ENCODE measurements around the gene C11orf16.
A peak's percentile ranks its signal among the peaks of the same experiment; 100 is the strongest.
"Not testable (repeated sequence)": the region's sequence is repeated elsewhere in the genome, so short reads cannot be mapped to it uniquely, and the experiment has no call there.

Gene C11orf16

DNA sequence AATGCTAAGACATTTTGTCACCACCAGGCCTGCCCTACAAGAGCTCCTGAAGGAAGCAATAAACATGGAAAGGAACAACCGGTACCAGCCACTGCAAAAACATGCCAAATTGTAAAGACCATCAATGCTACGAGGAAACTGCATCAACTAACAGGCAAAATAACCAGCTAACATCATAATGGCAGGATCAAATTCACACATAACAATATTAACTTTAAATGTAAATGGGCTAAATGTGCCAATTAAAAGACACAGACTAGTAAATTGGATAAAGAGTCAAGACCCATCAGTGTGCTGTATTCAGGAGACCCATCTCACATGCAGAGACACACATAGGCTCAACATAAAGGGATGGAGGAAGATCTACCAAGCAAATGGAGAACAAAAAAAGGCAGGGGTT is 41.6 kb downstream of the C11orf16 start:
- H3K27me3 Mint-ChIP-seq: peaks cover 19% of the 10 kb centered on the region
- H3K4me1 Mint-ChIP-seq; H3K4me3 Mint-ChIP-seq; H3K27ac Mint-ChIP-seq; H3K9me3 Mint-ChIP-seq; H3K36me3 Mint-ChIP-seq; DNase-seq (ENCODE audit: low spot score in 2 of 2); ATAC-seq (ENCODE audit: low read depth): not testable (repeated sequence)

DNA sequence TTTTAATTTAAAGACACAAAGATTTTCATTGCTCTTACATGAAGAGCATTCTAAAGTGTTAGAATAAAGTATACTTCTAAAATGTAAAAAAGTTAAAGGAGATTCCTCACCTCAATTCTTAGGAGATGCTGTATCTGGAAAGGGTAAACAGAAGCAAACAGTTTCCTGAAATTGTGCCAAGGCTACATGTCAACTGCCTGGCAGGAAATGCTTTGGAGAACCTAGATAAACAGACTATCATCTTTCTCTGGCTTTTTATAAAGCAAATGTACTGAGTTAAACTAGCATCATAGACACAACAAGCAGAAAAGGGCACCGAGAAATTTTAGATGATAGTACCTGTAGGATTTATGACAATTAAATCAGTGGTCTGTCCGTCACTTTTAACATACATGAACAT is 46.4 kb downstream of the C11orf16 start:
- Mint-ChIP-seq H3K36me3 (no peaks in the 10 kb centered on the region), H3K27ac (no peak overlapping the region), H3K4me1 (no peaks in the 10 kb centered on the region), H3K9me3 (peaks cover 4% of the 10 kb centered on the region), H3K4me3 (no peak overlapping the region), H3K27me3 (peaks cover 27% of the 10 kb centered on the region)
- ATAC-seq (ENCODE audit: low read depth) (no peak), DNase-seq (ENCODE audit: low spot score in 2 of 2) (no peak)

DNA sequence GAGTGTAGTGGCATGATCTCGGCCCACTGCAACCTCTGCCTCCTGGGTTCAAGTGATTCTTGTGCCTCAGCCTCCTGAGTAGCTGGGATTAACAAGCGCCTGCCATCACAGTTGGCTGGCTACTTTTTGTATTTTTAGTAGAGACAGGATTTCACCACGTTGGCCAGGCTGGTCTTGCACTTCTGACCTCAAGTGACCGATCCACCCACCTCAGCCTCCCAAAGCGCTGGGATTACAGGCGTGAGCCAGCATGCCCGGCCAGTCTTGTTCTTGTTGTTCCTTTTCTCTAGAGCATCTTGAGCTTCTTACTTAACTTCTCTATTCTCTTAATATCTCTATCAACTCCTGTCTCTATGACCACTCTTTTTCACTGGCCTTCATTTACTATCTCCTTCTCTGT is 51.2 kb downstream of the C11orf16 start:
- not testable (repeated sequence) for H3K9me3 Mint-ChIP-seq; H3K4me3 Mint-ChIP-seq; H3K27ac Mint-ChIP-seq; H3K4me1 Mint-ChIP-seq; DNase-seq (ENCODE audit: low spot score in 2 of 2); ATAC-seq (ENCODE audit: low read depth); H3K36me3 Mint-ChIP-seq
- peaks cover 17% of the 10 kb centered on the region for H3K27me3 Mint-ChIP-seq

DNA sequence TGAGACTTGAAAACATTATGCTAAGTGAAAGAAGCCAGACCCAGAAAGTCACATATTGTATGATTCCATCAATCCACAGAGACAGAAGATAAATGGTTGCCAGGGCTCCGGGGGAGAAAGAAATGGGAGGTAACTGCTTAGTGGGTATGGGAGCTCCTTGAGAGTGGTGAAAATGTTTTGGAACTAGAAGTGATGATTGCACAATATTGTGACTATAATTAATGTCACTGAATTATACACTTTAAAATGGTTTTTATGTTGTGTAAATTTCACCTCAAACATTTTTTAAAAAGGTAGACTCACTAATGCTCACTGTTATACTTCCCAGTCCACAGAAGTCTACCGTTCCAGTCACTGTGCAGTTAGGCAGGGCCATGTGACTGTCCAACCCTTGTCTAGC is 54.0 kb downstream of the C11orf16 start:
- ATAC-seq (ENCODE audit: low read depth): no peak
- Mint-ChIP-seq H3K36me3 (no peaks in the 10 kb centered on the region), H3K27ac (no peak overlapping the region)

DNA sequence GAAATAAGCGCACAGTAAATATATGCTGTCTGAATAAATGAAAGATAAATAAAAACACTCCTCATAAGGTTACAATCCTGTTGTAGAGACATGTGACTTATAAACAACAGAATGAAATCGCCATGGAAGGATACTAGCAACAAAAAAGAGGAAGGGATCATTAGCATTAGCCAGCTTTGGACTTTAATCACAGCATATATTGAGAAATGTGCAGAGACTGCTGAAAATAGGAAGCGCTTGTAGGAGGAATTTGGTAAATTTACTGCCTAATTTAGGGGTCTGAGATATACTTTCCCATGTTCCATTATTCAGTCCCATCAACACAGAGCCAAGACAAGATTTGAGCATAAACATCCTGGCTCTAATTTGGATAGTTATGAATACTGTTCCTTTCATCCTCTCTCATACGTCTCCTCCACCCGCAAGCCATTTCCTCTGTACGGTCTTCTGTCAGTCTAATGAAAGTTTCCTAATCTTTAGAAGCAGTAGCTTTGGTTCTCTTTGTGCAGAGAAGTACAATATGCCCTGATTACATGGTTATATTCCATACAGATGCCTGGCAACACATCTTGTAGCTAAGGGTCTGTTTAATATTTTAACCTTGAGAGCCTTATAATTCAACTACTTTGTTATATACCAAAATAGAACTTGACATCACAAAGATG is 58.9 kb downstream of the C11orf16 start:
- H3K4me3 Mint-ChIP-seq: peak overlapping the region; percentile 0
- no peaks in the 10 kb centered on the region for H3K36me3 Mint-ChIP-seq
- H3K27me3 Mint-ChIP-seq: peaks cover 9% of the 10 kb centered on the region
- DNase-seq (ENCODE audit: low spot score in 2 of 2) (no peak), ATAC-seq (ENCODE audit: low read depth) (no peak)
- H3K4me1 Mint-ChIP-seq: peaks cover 12% of the 10 kb centered on the region
- no peak overlapping the region for H3K27ac Mint-ChIP-seq
- H3K9me3 Mint-ChIP-seq: no peaks in the 10 kb centered on the region

More for the DNA sequence above, 54.0 kb downstream of the C11orf16 start:
- no peak overlapping the region for H3K4me3 Mint-ChIP-seq
- no peak for DNase-seq (ENCODE audit: low spot score in 2 of 2)
- peaks cover 7% of the 10 kb centered on the region for H3K4me1 Mint-ChIP-seq
- H3K27me3 Mint-ChIP-seq: peaks cover 11% of the 10 kb centered on the region
- no peaks in the 10 kb centered on the region for H3K9me3 Mint-ChIP-seq

DNA sequence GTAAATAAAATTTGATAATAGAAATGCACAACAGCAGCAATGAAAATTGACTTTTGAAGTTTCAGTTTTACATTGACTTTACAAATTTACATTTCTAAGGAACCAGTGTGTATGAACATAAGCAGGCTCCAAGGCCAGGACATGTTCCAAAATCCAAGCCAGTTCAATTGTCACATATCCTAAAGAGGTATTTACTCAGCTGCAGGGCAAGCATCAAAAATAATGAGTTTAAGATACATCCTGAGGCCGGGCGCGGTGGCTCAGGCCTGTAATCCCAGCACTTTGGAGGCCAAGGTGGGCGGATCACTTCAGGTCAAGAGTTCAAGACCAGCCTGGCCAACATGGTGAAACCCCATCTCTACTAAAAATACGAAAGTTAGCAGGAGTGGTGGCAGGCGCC is 60.8 kb downstream of the C11orf16 start:
- Mint-ChIP-seq H3K36me3 (no peaks in the 10 kb centered on the region), H3K9me3 (no peaks in the 10 kb centered on the region), H3K27ac (no peak overlapping the region), H3K4me3 (no peak overlapping the region), H3K4me1 (peaks cover 12% of the 10 kb centered on the region), H3K27me3 (peaks cover 14% of the 10 kb centered on the region)
- DNase-seq (ENCODE audit: low spot score in 2 of 2) (no peak), ATAC-seq (ENCODE audit: low read depth) (no peak)

DNA sequence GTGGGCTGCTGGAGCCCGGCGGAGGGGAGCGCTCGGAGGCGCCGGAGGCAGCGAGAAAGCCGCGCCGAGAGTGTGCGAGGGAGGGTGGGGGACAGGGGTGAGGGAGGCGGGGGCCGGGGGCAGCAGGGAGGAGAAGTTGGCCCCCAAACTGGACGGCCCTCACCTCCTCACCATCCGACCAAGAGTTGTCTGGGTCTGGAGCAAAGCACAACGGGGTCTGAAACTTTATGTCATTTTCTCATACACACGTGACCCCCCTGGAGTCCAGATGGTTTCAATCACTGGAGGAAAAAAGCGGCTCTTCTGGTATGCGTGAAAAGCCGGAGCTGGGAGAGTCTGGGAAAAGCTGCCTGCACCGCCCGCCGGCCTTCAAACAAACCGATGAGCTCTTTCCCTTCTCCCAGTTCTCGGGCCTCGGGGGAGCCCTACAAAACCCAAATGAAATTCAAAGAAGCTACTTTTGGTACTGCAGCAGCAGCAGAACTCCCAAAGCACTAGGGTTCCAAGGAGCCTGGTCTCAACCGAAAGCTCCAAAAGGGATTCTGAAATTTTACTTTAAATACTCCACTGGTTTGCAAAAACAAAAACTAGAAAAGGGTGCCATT is 61.5 kb downstream of the C11orf16 start:
- ATAC-seq (ENCODE audit: low read depth): no peak
- H3K27ac Mint-ChIP-seq: no peak overlapping the region
- no peaks in the 10 kb centered on the region for H3K36me3 Mint-ChIP-seq
- no peak for DNase-seq (ENCODE audit: low spot score in 2 of 2)
- H3K4me3 Mint-ChIP-seq: peak overlapping the region; percentile 55
- H3K27me3 Mint-ChIP-seq: peaks cover 17% of the 10 kb centered on the region
- no peaks in the 10 kb centered on the region for H3K9me3 Mint-ChIP-seq
- peaks cover 12% of the 10 kb centered on the region for H3K4me1 Mint-ChIP-seq

DNA sequence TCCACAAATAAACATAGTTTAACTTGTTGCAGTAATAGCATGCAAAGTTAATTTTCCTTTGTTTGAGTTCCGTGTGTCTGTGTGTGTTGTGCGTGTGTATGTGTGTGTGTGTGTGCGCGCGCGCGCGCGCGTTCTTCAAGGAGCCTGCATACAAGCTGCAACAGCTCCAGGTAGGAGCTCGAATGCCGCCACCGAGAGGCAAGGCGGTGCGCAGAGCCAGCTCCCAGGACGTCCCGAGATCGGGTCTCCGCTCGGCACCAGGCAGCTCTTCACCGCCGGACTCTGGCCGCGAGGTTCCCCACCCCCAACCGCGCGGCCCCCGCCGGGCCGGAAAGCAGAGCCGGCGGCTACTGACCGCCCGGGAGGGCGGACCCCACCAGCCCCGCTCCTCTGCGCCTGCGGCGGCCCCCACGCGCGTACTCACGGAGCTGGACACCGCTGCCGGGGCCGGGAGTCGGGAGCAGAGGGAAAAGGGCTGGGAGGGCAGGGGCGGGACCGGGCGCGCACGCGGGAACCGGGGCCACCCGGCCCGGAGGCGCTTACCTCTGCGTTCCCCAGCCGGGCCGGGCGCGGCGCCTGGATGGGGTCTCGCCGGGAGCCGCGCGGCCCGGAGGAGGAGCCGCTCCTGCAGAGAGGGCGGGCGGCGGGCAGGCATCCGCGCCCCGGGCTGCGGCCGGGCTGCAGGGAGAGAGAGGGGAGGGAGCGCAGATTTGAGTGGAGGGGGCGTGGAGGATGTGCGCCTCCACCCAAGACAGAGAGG is 62.2 kb downstream of the C11orf16 start:
- Mint-ChIP-seq H3K36me3 (no peaks in the 10 kb centered on the region), H3K27ac (no peak overlapping the region), H3K4me3 (peak overlapping the region; percentile 62), H3K4me1 (peaks cover 12% of the 10 kb centered on the region), H3K9me3 (no peaks in the 10 kb centered on the region), H3K27me3 (peaks cover 17% of the 10 kb centered on the region)
- peak in 1 of 2 donors; percentile 14 for DNase-seq (ENCODE audit: low spot score in 2 of 2)
- peak; percentile 38 for ATAC-seq (ENCODE audit: low read depth)

Measured in memory B cell (primary cell).